ENCODE measurements around the gene PRMT7.

DNA sequence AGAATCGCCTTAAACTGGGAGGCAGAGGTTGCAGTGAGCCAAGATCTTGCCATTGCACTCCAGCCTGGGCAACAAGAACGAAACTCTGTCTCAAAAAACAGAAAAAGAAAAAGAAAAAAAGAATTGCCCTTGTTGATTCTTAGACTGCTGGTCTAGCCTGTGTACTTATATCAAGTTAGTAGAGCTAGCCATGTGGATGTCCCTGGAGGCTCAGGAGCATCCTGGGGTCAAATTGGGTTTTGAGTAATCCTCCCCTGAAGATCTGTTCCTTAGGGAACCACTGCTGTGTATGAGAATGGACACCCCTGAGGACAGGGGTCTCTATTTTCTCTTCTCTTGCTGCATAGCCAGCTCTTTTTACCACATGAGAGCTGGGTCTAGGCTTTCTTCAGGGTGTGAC, 21.6 kb upstream of the PRMT7 start:
- TF ChIP-seq, protein P1, sequence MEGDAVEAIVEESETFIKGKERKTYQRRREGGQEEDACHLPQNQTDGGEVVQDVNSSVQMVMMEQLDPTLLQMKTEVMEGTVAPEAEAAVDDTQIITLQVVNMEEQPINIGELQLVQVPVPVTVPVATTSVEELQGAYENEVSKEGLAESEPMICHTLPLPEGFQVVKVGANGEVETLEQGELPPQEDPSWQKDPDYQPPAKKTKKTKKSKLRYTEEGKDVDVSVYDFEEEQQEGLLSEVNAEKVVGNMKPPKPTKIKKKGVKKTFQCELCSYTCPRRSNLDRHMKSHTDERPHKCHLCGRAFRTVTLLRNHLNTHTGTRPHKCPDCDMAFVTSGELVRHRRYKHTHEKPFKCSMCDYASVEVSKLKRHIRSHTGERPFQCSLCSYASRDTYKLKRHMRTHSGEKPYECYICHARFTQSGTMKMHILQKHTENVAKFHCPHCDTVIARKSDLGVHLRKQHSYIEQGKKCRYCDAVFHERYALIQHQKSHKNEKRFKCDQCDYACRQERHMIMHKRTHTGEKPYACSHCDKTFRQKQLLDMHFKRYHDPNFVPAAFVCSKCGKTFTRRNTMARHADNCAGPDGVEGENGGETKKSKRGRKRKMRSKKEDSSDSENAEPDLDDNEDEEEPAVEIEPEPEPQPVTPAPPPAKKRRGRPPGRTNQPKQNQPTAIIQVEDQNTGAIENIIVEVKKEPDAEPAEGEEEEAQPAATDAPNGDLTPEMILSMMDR (conservative IDR thresholded peaks at IDR 0.05; ENCODE audit: low read length), result no peak
- TF ChIP-seq EZH2phosphoT487 (IDR thresholded peaks at IDR 0.05; ENCODE audit: borderline replicate concordance), result no peak
